ENCODE data around the gene ARHGEF37. TPM values are rescaled to one million over a fixed set of nuclear protein-coding genes. Genes with fewer than 3 reads are reported as not detected.

The ARHGEF37 gene
- polyA plus RNA-seq, 1 donor = 4.5 TPM

DNA sequence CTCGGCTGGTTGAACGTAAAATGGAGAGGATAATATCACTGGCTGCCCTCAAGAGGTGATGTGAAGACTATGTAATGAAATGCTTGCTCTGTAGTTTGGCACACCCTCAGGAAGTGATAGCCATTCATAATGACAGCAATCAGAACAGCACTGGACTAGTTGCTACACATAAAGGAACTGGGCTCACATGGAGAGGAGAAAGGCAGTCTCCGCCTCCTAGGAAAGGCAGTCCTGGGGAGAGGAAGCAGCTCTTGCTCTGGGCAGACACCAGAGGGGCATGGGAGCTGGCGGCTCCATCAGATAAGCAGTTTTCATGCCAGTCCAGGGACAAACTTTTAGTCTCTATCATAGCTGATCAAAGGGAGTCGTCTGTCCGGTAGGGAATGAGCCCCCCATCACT is 46.9 kb downstream of the ARHGEF37 start:
- peaks cover 17% of the 10 kb centered on the region for H3K4me1 ChIP-seq (ENCODE audit: control insufficient read depth, insufficient read depth, low read length)
- H3K9me3 ChIP-seq (ENCODE audit: control insufficient read depth, low read depth, low read length) = no peaks in the 10 kb centered on the region
- H3K27me3 ChIP-seq (ENCODE audit: control insufficient read depth, insufficient read depth, low read length) = no peaks in the 10 kb centered on the region
- no peak overlapping the region for H3K27ac ChIP-seq (ENCODE audit: low read length)
- WGBS (ENCODE audit: insufficient coverage, low lambda C conversion rate) = no CpG with 5 or more reads among the region's 6 CpGs
- peaks cover 24% of the 10 kb centered on the region for H3K36me3 ChIP-seq (ENCODE audit: control insufficient read depth, insufficient read depth, low read length)
- DNase-seq = no peak
- H3K4me3 ChIP-seq (ENCODE audit: low read length) = no peak overlapping the region

DNA sequence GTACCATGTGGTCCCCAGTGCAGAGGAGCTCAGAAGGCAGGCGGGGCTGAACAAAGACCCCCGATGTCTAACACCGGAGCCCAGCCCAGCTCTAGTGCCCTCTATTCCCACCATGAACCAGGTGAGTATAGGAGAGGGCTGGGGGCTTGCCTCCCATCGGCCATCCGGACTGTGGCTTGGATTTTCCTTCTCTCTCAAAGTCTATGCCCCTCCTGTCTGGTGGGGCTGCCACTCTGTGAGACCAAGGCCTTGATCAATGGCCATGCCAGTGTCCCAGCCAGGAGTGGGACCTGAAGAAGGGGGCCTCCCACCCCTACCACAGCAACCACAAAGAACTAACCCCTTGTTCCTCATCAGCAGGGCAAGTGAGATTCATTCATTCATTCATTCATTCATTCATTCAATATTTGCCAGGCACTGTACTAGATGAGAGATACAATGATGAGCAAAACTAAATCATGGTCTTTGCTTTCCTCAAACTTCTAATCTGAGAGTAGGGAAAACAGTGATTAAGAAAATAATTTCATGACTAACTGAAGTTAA is 47.6 kb downstream of the ARHGEF37 start:
- DNase-seq = no peak
- Histone ChIP-seq H3K27me3 (ENCODE audit: control insufficient read depth, insufficient read depth, low read length) (no peaks in the 10 kb centered on the region), H3K27ac (ENCODE audit: low read length) (no peak overlapping the region), H3K9me3 (ENCODE audit: control insufficient read depth, low read depth, low read length) (no peaks in the 10 kb centered on the region), H3K4me3 (ENCODE audit: low read length) (no peak overlapping the region), H3K4me1 (ENCODE audit: control insufficient read depth, insufficient read depth, low read length) (peaks cover 20% of the 10 kb centered on the region), H3K36me3 (ENCODE audit: control insufficient read depth, insufficient read depth, low read length) (peaks cover 20% of the 10 kb centered on the region)
- WGBS (ENCODE audit: insufficient coverage, low lambda C conversion rate) = no CpG with 5 or more reads among the region's 5 CpGs

DNA sequence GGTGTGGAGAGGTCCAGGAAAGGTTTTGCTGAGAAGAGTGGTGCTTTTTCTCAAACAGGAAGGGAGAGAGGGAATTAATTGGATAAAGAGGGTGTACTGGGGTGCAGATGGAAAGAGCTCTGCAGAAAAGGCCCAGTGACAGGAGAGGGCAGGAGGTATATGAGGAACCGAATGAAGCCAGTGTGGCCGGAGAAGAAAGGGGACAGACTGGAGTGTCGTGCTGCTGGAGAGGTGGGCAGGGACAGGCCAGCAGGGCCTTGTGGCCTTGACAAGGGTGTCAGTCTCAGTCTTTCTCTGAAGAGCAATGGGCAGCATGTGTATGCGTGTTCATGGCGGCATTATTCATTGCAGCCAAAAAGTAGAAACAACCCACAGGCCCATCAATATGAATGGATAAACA is 48.1 kb downstream of the ARHGEF37 start:
- DNase-seq = no peak
- Histone ChIP-seq H3K27ac (ENCODE audit: low read length) (no peak overlapping the region), H3K4me3 (ENCODE audit: low read length) (no peak overlapping the region), H3K9me3 (ENCODE audit: control insufficient read depth, low read depth, low read length) (no peaks in the 10 kb centered on the region), H3K27me3 (ENCODE audit: control insufficient read depth, insufficient read depth, low read length) (no peaks in the 10 kb centered on the region), H3K36me3 (ENCODE audit: control insufficient read depth, insufficient read depth, low read length) (peaks cover 19% of the 10 kb centered on the region), H3K4me1 (ENCODE audit: control insufficient read depth, insufficient read depth, low read length) (peaks cover 20% of the 10 kb centered on the region)
- whole genome bisulfite sequencing (ENCODE audit: insufficient coverage, low lambda C conversion rate) = 100% methylated on average over 2 of the region's 5 CpGs

GRCh38 chr5:149630337-149630736 is 49.0 kb downstream of the ARHGEF37 start:
- Histone ChIP-seq H3K9me3 (ENCODE audit: control insufficient read depth, low read depth, low read length) (no peaks in the 10 kb centered on the region), H3K36me3 (ENCODE audit: control insufficient read depth, insufficient read depth, low read length) (peaks cover 17% of the 10 kb centered on the region), H3K27me3 (ENCODE audit: control insufficient read depth, insufficient read depth, low read length) (no peaks in the 10 kb centered on the region), H3K4me3 (ENCODE audit: low read length) (no peak overlapping the region), H3K4me1 (ENCODE audit: control insufficient read depth, insufficient read depth, low read length) (peaks cover 20% of the 10 kb centered on the region), H3K27ac (ENCODE audit: low read length) (no peak overlapping the region)
- WGBS (ENCODE audit: insufficient coverage, low lambda C conversion rate) = no CpG with 5 or more reads among the region's 8 CpGs
- DNase-seq = no peak

GRCh38 chr5:149631506-149631905 is 50.2 kb downstream of the ARHGEF37 start:
- H3K4me1 ChIP-seq (ENCODE audit: control insufficient read depth, insufficient read depth, low read length) = peaks cover 20% of the 10 kb centered on the region
- no CpG with 5 or more reads among the region's 2 CpGs for WGBS (ENCODE audit: insufficient coverage, low lambda C conversion rate)
- peak overlapping the region; percentile 43 for H3K27ac ChIP-seq (ENCODE audit: low read length)
- DNase-seq = no peak
- H3K4me3 ChIP-seq (ENCODE audit: low read length) = no peak overlapping the region
- H3K9me3 ChIP-seq (ENCODE audit: control insufficient read depth, low read depth, low read length) = no peaks in the 10 kb centered on the region
- no peaks in the 10 kb centered on the region for H3K27me3 ChIP-seq (ENCODE audit: control insufficient read depth, insufficient read depth, low read length)
- H3K36me3 ChIP-seq (ENCODE audit: control insufficient read depth, insufficient read depth, low read length) = peaks cover 15% of the 10 kb centered on the region

- Histone ChIP-seq H3K36me3 (ENCODE audit: control insufficient read depth, insufficient read depth, low read length) (peaks cover 7% of the 10 kb centered on the region), H3K4me3 (ENCODE audit: low read length) (no peak overlapping the region), H3K9me3 (ENCODE audit: control insufficient read depth, low read depth, low read length) (no peaks in the 10 kb centered on the region), H3K4me1 (ENCODE audit: control insufficient read depth, insufficient read depth, low read length) (peaks cover 20% of the 10 kb centered on the region), H3K27me3 (ENCODE audit: control insufficient read depth, insufficient read depth, low read length) (no peaks in the 10 kb centered on the region), H3K27ac (ENCODE audit: low read length) (peak overlapping the region; percentile 43)
- peak; percentile 70 to 89 for DNase-seq
- no CpG with 5 or more reads among the region's 12 CpGs for WGBS (ENCODE audit: insufficient coverage, low lambda C conversion rate)
Measured at GRCh38 chr5:149632311-149633251, 51.3 kb downstream of the ARHGEF37 start.

DNA sequence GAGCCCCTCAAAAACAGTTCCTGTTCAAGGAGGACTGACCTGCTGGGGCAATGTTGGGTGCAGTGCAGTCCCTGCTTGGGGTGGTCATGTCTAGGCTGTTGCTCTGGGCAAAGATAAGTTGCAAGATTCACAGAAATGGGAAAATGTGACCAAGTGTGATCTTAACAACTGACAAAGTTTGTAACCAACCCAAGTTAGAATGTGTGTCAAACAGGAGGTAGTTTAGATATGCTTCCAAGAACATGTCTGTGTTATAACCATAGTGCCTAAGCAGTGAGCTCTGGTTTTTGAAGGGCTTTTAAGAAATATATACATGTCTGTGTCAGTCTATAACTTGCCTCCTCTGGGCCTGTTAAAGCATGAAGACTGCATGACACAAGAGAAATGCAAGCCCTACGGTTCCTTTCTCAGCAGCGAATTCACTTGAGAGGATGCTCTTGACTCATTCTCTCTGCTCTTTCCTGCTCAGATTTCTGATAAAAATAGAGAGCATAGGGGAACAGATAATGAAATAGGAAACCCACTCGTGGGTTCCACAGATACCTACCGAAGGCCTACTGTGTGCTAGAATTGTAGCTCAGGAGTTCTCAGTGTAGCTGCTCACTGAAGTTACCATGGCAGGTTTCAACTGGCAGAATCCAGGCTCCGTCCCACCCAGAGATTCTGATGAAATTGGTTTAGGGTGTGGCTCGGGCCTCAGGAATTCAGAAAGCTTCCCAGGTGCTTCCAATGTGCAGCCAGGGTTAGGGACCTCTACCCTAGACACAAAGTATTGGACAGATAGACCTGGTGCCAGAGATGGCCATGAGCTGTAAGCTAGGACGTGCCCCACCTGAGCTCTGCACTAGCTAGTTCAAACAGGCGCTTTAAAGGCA is 52.4 kb downstream of the ARHGEF37 start:
- no peaks in the 10 kb centered on the region for H3K27me3 ChIP-seq (ENCODE audit: control insufficient read depth, insufficient read depth, low read length)
- WGBS (ENCODE audit: insufficient coverage, low lambda C conversion rate) = no CpG with 5 or more reads among the region's 8 CpGs
- H3K4me3 ChIP-seq (ENCODE audit: low read length) = no peak overlapping the region
- peaks cover 3% of the 10 kb centered on the region for H3K36me3 ChIP-seq (ENCODE audit: control insufficient read depth, insufficient read depth, low read length)
- peaks cover 20% of the 10 kb centered on the region for H3K4me1 ChIP-seq (ENCODE audit: control insufficient read depth, insufficient read depth, low read length)
- no peaks in the 10 kb centered on the region for H3K9me3 ChIP-seq (ENCODE audit: control insufficient read depth, low read depth, low read length)
- no peak for DNase-seq
- peak overlapping the region; percentile 43 for H3K27ac ChIP-seq (ENCODE audit: low read length)

DNA sequence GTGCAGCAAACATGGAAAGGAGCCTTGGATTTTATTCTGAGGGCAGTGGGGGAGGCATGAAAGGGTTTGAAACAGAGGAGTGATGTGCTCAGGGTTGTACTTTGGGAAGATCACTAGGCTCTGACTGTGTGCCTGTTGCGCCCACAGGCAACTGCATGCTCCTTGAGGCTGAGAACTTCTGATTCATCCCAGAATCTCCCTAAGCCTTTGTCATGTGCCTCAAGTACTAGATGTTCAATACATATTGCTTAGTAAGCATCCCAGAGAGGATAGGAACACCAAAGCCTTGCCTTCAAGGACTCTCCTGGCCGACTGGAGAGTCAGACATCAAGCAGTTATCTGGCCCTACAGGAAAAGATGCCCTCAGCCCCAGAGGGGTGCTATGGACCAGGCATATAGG is 54.1 kb downstream of the ARHGEF37 start:
- DNase-seq = no peak
- WGBS (ENCODE audit: insufficient coverage, low lambda C conversion rate) = no CpG with 5 or more reads among the region's 2 CpGs
- no peaks in the 10 kb centered on the region for H3K36me3 ChIP-seq (ENCODE audit: control insufficient read depth, insufficient read depth, low read length)
- H3K4me1 ChIP-seq (ENCODE audit: control insufficient read depth, insufficient read depth, low read length) = peaks cover 25% of the 10 kb centered on the region
- H3K9me3 ChIP-seq (ENCODE audit: control insufficient read depth, low read depth, low read length) = no peaks in the 10 kb centered on the region
- H3K27ac ChIP-seq (ENCODE audit: low read length) = no peak overlapping the region
- no peak overlapping the region for H3K4me3 ChIP-seq (ENCODE audit: low read length)
- no peaks in the 10 kb centered on the region for H3K27me3 ChIP-seq (ENCODE audit: control insufficient read depth, insufficient read depth, low read length)

DNA sequence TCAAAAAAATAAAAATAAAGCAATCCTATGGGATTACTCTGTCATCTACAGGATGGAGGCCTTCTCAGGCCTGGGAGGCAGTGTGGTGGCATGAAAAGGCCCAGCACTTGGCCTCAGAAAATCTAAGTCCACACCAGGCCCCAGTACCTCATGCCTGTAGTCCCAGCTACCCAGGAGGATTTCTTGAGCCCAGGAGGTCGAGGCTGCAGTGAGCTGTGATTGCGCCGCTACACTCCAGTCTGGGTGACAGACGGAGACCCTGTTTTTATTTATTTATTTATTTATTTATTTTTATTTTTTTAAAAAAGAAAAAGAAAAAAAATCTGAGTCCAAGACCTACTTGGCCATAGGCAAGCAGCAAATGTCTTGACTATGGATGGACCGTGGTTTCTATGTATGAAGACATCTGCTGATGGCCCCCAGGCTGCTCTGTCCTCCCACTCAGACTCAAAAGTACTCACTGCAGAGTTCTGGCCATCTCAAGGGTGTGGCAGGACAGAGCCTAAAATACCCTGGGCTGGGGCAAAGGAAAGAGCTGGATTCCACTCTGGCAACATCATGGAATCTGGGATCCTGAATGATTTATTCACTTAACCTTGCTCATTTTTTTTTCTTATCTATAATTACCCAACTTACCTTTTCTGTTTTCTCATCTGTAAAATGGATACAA is 55.0 kb downstream of the ARHGEF37 start:
- Histone ChIP-seq H3K4me1 (ENCODE audit: control insufficient read depth, insufficient read depth, low read length) (peaks cover 30% of the 10 kb centered on the region), H3K9me3 (ENCODE audit: control insufficient read depth, low read depth, low read length) (no peaks in the 10 kb centered on the region), H3K27me3 (ENCODE audit: control insufficient read depth, insufficient read depth, low read length) (no peaks in the 10 kb centered on the region), H3K36me3 (ENCODE audit: control insufficient read depth, insufficient read depth, low read length) (no peaks in the 10 kb centered on the region), H3K4me3 (ENCODE audit: low read length) (no peak overlapping the region), H3K27ac (ENCODE audit: low read length) (no peak overlapping the region)
- WGBS (ENCODE audit: insufficient coverage, low lambda C conversion rate) = no CpG with 5 or more reads among the region's 5 CpGs
- DNase-seq = no peak

GRCh38 chr5:149636861-149637246 is 55.6 kb downstream of the ARHGEF37 start:
- Histone ChIP-seq H3K27ac (ENCODE audit: low read length) (no peak overlapping the region), H3K4me1 (ENCODE audit: control insufficient read depth, insufficient read depth, low read length) (peaks cover 27% of the 10 kb centered on the region), H3K36me3 (ENCODE audit: control insufficient read depth, insufficient read depth, low read length) (no peaks in the 10 kb centered on the region), H3K9me3 (ENCODE audit: control insufficient read depth, low read depth, low read length) (no peaks in the 10 kb centered on the region), H3K4me3 (ENCODE audit: low read length) (no peak overlapping the region), H3K27me3 (ENCODE audit: control insufficient read depth, insufficient read depth, low read length) (no peaks in the 10 kb centered on the region)
- no CpG with 5 or more reads among the region's 6 CpGs for WGBS (ENCODE audit: insufficient coverage, low lambda C conversion rate)
- DNase-seq = no peak

All from large intestine (tissue), 3 donors.